Stimulated activated CD4-positive, alpha-beta T cell treated with anti-CD3 and anti-CD28 coated beads, TNF-alpha, amount 100 ng/mL, for 1 hour (primary cell): ENCODE data around the gene CHAF1A.

Experiments used
- DNase-seq, 3 donors: peaks; one replicate each; pipeline ENCODE4 v3.0.0-alpha.2; 2020; ENCODE audit warnings: low read depth in 3 of 3, low spot score in 1 of 3

The CHAF1A gene

GRCh38 chr19:4436231-4436630 lies 33.8 kb downstream of the CHAF1A start:
- no peak for DNase-seq

GRCh38 chr19:4437103-4437502 lies 34.7 kb downstream of the CHAF1A start:
- DNase-seq, result no peak

GRCh38 chr19:4439243-4439642 lies 36.8 kb downstream of the CHAF1A start:
- no peak for DNase-seq

GRCh38 chr19:4441994-4442818 lies 39.8 kb downstream of the CHAF1A start:
- DNase-seq, result no peak

GRCh38 chr19:4442819-4443146 lies 40.3 kb downstream of the CHAF1A start:
- DNase-seq, result no peak

- no peak for DNase-seq
These were observed 40.7 kb downstream of the CHAF1A start for GRCh38 chr19:4443188-4443587.

- no peak for DNase-seq
These were observed 41.7 kb downstream of the CHAF1A start for GRCh38 chr19:4443966-4444764.

GRCh38 chr19:4444765-4445741 lies 42.6 kb downstream of the CHAF1A start:
- DNase-seq, result no peak

GRCh38 chr19:4445963-4446703 lies 43.7 kb downstream of the CHAF1A start:
- DNase-seq, result no peak

- DNase-seq, result no peak
These were observed 44.3 kb downstream of the CHAF1A start for GRCh38 chr19:4446704-4447200.

GRCh38 chr19:4447327-4448146 lies 45.1 kb downstream of the CHAF1A start:
- no peak for DNase-seq

- DNase-seq, result no peak
These were observed 45.9 kb downstream of the CHAF1A start for GRCh38 chr19:4448147-4448985.

- no peak for DNase-seq
These were observed 46.7 kb downstream of the CHAF1A start for GRCh38 chr19:4449022-4449638.

- no peak for DNase-seq
These were observed 47.2 kb downstream of the CHAF1A start for GRCh38 chr19:4449639-4450028.

GRCh38 chr19:4452230-4452990 lies 50.0 kb downstream of the CHAF1A start:
- DNase-seq, result no peak

- no peak for DNase-seq
These were observed 51.1 kb downstream of the CHAF1A start for GRCh38 chr19:4453232-4454179.
